H1 (cell line): ENCODE results near the gene NEDD4L. TPM values are rescaled to one million over a fixed set of nuclear protein-coding genes. Genes with fewer than 3 reads are reported as not detected.

Experiments used
- CBX5 ChIP-seq: fragments of 300-800, 300-1000 bp; sonication (generic); IDR thresholded peaks from 2 replicates; pipeline ENCODE4 v1.7.1; 2016; ENCODE audit warnings: antibody characterized with exemption, low read length, low read depth
- SP1 ChIP-seq: IDR thresholded peaks from 2 replicates; pipeline ENCODE4 v1.6.1; 2011; ENCODE audit warnings: low read depth, low read length
- TEAD4 ChIP-seq: IDR thresholded peaks from 2 replicates; pipeline ENCODE4 v1.6.1; 2012; ENCODE audit warnings: low read depth, low read length, inconsistent platforms, mixed read lengths
- polyA plus RNA-seq, 7 experiments: library from polyadenylated mRNA; depleted of rRNA in 3 of 7; stranded (reverse) in 5 of 7; unstranded in 2 of 7; fragments of >200 nt in 5 of 7; fragments of 200-250 nt in 2 of 7; gene quantifications; 1 replicate in 5 of 7; 2 replicates in 1 of 7; 4 replicates in 1 of 7; pipeline versions ENCODE4 v1.2.1 to v1.2.3, GENCODE V29; 2011 to 2013; ENCODE audit warnings: missing spikeins in 2 of 7, mixed read lengths in 2 of 7
- total RNA-seq: library from RNA; stranded (reverse); fragmentation: NEBNext Ultra II Directional; extraction: Animal tissue kit (Norgen Biotek cat#: 25700); gene quantifications from 2 replicates; pipeline ENCODE4 v1.2.1, GENCODE V29; 2021
- TF ChIP-seq, protein P1 (sequence below): IDR thresholded peaks from 2 replicates; pipeline ENCODE4 v1.6.1; 2012; ENCODE audit warnings: inconsistent platforms

NEDD4L gene
- total and polyA plus RNA-seq, 2 of the 8 experiments (the other 6 are each of a cell fraction or from before 2014, with no cell fraction given) = 37.3 to 69.8 TPM

- TF ChIP-seq SP1 (no peak), TEAD4 (no peak), CBX5 (no peak)
- TF ChIP-seq, protein P1, sequence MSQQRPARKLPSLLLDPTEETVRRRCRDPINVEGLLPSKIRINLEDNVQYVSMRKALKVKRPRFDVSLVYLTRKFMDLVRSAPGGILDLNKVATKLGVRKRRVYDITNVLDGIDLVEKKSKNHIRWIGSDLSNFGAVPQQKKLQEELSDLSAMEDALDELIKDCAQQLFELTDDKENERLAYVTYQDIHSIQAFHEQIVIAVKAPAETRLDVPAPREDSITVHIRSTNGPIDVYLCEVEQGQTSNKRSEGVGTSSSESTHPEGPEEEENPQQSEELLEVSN = no peak
Measured at GRCh38 chr18:58218117-58218516, 174.1 kb downstream of the NEDD4L start (continued).
